ENCODE results near the gene ARHGAP19.

The ARHGAP19 gene

DNA sequence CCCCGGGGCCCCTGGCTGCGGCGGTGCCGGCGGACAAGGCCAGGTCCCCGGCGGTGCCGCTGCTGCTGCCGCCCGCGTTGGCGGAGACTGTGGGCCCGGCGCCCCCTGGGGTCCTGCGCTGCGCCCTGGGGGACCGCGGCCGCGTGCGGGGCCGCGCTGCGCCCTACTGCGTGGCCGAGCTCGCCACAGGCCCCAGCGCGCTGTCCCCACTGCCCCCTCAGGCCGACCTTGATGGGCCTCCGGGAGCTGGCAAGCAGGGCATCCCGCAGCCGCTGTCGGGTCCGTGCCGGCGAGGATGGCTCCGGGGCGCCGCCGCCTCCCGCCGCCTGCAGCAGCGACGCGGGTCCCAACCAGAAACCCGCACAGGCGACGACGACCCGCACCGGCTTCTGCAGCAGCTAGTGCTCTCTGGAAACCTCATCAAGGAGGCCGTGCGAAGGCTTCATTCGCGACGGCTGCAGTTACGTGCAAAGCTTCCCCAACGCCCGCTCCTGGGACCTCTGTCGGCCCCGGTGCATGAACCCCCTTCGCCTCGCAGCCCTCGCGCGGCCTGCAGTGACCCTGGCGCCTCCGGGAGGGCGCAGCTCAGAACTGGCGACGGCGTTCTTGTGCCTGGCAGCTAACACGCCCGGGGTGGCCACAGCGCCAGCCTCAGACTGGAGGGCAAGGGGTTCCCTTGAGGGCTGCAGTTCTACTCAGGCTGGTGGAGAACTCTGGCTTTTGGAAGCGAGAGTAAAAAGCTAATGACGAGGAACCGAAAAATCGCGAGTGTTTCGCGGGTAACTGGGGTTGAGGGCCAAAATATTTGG, 27.4 kb upstream of the ARHGAP19 start:
- peak; percentile 59 for DNase-seq (ENCODE audit: extremely low read depth, insufficient read length)
- Histone ChIP-seq H3K4me3 (replicated peaks; ENCODE audit: low read depth, low read length) (peak overlapping the region; percentile 82), H3K27me3 (replicated peaks; ENCODE audit: control insufficient read depth, insufficient read depth, low read length) (no peaks in the 10 kb centered on the region; the same call in 1 of the 2 replicates), H3K36me3 (ENCODE audit: control insufficient read depth, insufficient read depth, low read length) (no peaks in the 10 kb centered on the region)
- TF ChIP-seq CTCF (IDR thresholded peaks at IDR 0.05; ENCODE audit: insufficient read depth, low read length, poor library complexity, severe bottlenecking), result peak; percentile 23

DNA sequence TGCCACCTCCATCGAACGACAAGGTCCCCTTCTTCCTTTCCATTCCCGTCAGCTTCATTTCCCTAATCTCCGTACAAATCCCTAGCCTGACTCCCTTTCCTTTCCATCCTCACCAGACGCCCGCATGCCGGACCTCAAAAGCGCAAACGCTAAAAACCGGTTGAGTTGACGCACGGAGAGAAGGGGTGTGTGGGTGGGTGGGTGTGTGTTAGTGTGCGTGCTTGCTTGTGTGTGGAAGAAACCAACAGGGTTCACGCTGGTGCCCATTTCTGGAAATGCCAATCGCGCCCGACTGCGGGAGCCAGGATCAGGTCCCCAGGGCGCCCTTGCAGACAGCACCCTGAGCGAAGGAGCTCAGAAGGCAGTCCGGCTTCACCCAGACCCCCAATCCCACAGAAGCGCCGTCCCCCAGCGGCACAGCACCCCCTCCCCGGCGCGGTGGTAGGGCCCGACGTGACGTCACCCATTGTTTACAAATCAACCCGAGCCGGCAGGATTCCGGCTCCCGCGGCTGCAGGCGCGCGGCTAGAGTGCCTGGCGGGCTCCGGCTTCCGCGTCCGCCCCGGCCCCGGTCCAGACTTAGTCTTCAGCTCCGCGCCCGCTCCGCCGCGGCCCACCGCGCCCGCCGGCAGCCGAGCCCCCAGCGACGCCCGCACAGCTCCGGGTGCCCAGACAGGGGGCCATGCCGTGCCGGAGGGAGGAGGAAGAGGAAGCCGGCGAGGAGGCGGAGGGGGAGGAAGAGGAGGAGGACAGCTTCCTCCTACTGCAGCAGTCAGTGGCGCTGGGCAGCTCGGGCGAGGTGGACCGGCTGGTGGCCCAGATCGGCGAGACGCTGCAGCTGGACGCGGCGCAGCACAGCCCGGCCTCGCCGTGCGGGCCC, 26.6 kb upstream of the ARHGAP19 start, which contains the start of gene FRAT1:
TSS of gene FRAT1 (plus strand) at position 500 of the 880 bp plus-strand sequence. CDS start at position 683, 183 bp downstream.
- TF ChIP-seq CTCF (IDR thresholded peaks at IDR 0.05; ENCODE audit: insufficient read depth, low read length, poor library complexity, severe bottlenecking), result no peak
- Histone ChIP-seq H3K36me3 (ENCODE audit: control insufficient read depth, insufficient read depth, low read length) (no peaks in the 10 kb centered on the region), H3K4me3 (replicated peaks; ENCODE audit: low read depth, low read length) (peak within 1 kb of the TSS; percentile 82), H3K27me3 (replicated peaks; ENCODE audit: control insufficient read depth, insufficient read depth, low read length) (no peaks in the 10 kb centered on the region; the same call in 1 of the 2 replicates)
- peak; percentile 93 for DNase-seq (ENCODE audit: extremely low read depth, insufficient read length)

- TF ChIP-seq CTCF (IDR thresholded peaks at IDR 0.05; ENCODE audit: insufficient read depth, low read length, poor library complexity, severe bottlenecking), result no peak
- H3K27me3 ChIP-seq (replicated peaks; ENCODE audit: control insufficient read depth, insufficient read depth, low read length), result no peaks in the 10 kb centered on the region
Observed at GRCh38 chr10:97314671-97315070, 22.2 kb upstream of the ARHGAP19 start.

GRCh38 chr10:97312897-97313296, 20.5 kb upstream of the ARHGAP19 start:
- no peak for TF ChIP-seq CTCF (IDR thresholded peaks at IDR 0.05; ENCODE audit: insufficient read depth, low read length, poor library complexity, severe bottlenecking)
- Histone ChIP-seq H3K4me3 (replicated peaks; ENCODE audit: low read depth, low read length) (no peak overlapping the region), H3K27me3 (replicated peaks; ENCODE audit: control insufficient read depth, insufficient read depth, low read length) (no peaks in the 10 kb centered on the region), H3K36me3 (ENCODE audit: control insufficient read depth, insufficient read depth, low read length) (no peaks in the 10 kb centered on the region)
- DNase-seq (ENCODE audit: extremely low read depth, insufficient read length), result no peak

More at GRCh38 chr10:97314671-97315070, 22.2 kb upstream of the ARHGAP19 start:
- Histone ChIP-seq H3K4me3 (replicated peaks; ENCODE audit: low read depth, low read length) (no peak overlapping the region), H3K36me3 (ENCODE audit: control insufficient read depth, insufficient read depth, low read length) (no peaks in the 10 kb centered on the region)
- no peak for DNase-seq (ENCODE audit: extremely low read depth, insufficient read length)

- Histone ChIP-seq H3K27me3 (replicated peaks; ENCODE audit: control insufficient read depth, insufficient read depth, low read length) (no peaks in the 10 kb centered on the region), H3K4me3 (replicated peaks; ENCODE audit: low read depth, low read length) (no peak overlapping the region), H3K36me3 (ENCODE audit: control insufficient read depth, insufficient read depth, low read length) (no peaks in the 10 kb centered on the region)
- TF ChIP-seq CTCF (IDR thresholded peaks at IDR 0.05; ENCODE audit: insufficient read depth, low read length, poor library complexity, severe bottlenecking), result no peak
- no peak for DNase-seq (ENCODE audit: extremely low read depth, insufficient read length)
Observed at GRCh38 chr10:97311111-97311626, 18.7 kb upstream of the ARHGAP19 start.
